ENCODE results near the gene TSPAN14.

The TSPAN14 gene, protein sequence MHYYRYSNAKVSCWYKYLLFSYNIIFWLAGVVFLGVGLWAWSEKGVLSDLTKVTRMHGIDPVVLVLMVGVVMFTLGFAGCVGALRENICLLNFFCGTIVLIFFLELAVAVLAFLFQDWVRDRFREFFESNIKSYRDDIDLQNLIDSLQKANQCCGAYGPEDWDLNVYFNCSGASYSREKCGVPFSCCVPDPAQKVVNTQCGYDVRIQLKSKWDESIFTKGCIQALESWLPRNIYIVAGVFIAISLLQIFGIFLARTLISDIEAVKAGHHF

DNA sequence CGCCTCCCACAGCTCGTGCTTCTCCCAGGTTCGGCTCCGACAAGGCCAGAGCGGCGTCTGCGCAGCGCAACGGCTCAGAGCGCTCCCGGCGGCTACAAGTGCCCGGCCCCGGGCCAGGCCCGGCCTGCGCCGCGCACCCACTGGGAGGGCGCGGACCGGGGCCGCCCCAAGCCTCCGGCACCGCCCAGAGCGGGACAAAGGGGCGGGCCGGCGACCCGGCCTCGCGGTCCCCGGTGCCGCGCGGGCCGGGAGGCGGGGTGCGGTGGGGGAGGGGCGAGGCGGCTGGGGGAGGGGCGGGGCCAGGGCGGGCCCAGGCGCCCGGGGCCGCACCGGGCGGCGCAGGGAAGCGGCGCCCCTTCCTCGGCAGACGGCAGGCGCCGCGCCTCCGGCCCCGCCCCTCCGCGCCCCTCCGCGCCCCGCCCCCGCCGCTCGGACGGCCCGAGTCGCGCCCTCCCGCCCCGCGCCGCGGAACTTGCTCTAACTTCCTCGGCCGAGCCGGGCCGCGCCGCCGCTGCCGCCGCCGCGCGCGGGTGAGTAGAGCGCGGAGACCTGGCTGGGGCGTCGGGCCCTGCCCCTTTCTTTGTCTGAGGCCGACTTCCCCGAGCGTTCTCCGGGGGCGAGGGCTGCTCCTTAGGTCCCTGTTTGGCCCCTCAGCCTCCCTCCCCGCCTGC lies at the start of gene TSPAN14:
Gene TSPAN14, plus strand, starts transcription at position 469 of the 671 bp plus-strand sequence. CDS start 34,924 bp downstream, outside the sequence.
- peak within 1 kb of the TSS; percentile 88 for H3K9ac ChIP-seq (ENCODE audit: low read length)
- no peak within 1 kb of the TSS for H2AFZ ChIP-seq (ENCODE audit: low read length)
- H3K79me2 ChIP-seq (ENCODE audit: insufficient read depth, low read length) = peaks cover 35% of the 10 kb centered on the region
- TF ChIP-seq, protein P1, sequence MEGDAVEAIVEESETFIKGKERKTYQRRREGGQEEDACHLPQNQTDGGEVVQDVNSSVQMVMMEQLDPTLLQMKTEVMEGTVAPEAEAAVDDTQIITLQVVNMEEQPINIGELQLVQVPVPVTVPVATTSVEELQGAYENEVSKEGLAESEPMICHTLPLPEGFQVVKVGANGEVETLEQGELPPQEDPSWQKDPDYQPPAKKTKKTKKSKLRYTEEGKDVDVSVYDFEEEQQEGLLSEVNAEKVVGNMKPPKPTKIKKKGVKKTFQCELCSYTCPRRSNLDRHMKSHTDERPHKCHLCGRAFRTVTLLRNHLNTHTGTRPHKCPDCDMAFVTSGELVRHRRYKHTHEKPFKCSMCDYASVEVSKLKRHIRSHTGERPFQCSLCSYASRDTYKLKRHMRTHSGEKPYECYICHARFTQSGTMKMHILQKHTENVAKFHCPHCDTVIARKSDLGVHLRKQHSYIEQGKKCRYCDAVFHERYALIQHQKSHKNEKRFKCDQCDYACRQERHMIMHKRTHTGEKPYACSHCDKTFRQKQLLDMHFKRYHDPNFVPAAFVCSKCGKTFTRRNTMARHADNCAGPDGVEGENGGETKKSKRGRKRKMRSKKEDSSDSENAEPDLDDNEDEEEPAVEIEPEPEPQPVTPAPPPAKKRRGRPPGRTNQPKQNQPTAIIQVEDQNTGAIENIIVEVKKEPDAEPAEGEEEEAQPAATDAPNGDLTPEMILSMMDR (IDR thresholded peaks at IDR 0.05; ENCODE audit: low read length) = no peak
- no peak for TF ChIP-seq EZH2 (IDR thresholded peaks at IDR 0.05; ENCODE audit: borderline replicate concordance, low read length)
- H3K4me2 ChIP-seq (ENCODE audit: low read length) = peak within 1 kb of the TSS; percentile 97
- H3K27me3 ChIP-seq (ENCODE audit: insufficient read depth, low read length) = peaks cover 3% of the 10 kb centered on the region; the same call in 1 of the 2 replicates
- H4K20me1 ChIP-seq (ENCODE audit: insufficient read depth, low read length) = no peaks in the 10 kb centered on the region
- no peaks in the 10 kb centered on the region for H3K9me3 ChIP-seq (ENCODE audit: low read length)
- H3K36me3 ChIP-seq (ENCODE audit: insufficient read depth, low read length) = no peaks in the 10 kb centered on the region; the same call in 1 of the 2 replicates
- H3K27ac ChIP-seq (ENCODE audit: low read depth, low read length, poor library complexity, severe bottlenecking) = peak within 1 kb of the TSS; percentile 30
- H3K9me2 ChIP-seq (ENCODE audit: low read depth, low read length) = no peaks in the 10 kb centered on the region
- peaks cover 38% of the 10 kb centered on the region for H3K4me1 ChIP-seq (ENCODE audit: insufficient read depth, low read length, severe bottlenecking)
- H3F3A ChIP-seq (ENCODE audit: insufficient read depth, low read length) = no peaks in the 10 kb centered on the region; the same call in 1 of the 2 replicates
- peak within 1 kb of the TSS; percentile 98 for H3K4me3 ChIP-seq (ENCODE audit: low read depth, low read length, poor library complexity, severe bottlenecking)

DNA sequence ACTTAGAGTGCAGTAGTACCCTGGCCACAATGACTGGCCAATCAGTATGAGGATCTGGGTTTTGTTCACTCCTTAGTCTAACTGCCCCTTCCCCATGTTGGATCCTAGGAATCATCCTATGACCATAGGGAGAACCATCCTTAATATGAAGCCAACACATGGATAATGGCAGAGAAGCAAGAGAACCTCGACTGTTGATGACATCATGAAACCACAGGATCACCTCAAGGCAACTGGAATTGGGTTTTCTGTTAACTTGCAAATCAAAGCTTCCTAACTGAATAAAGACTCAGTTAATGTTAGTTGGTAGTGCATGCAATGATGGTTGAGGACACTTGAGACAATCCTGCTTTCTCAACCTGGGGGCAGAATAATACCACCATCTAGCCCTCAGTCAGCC lies 49.1 kb upstream of the TSPAN14 start:
- no peaks in the 10 kb centered on the region for H3K9me3 ChIP-seq (ENCODE audit: low read length)
- H3K9me2 ChIP-seq (ENCODE audit: low read depth, low read length) = no peaks in the 10 kb centered on the region
- H3K36me3 ChIP-seq (ENCODE audit: insufficient read depth, low read length) = no peaks in the 10 kb centered on the region
- H3K27me3 ChIP-seq (ENCODE audit: insufficient read depth, low read length) = no peaks in the 10 kb centered on the region; the same call in 1 of the 2 replicates
- no peak overlapping the region for H3K4me3 ChIP-seq (ENCODE audit: low read depth, low read length, poor library complexity, severe bottlenecking)
- no peaks in the 10 kb centered on the region for H4K20me1 ChIP-seq (ENCODE audit: insufficient read depth, low read length)
- peaks cover 20% of the 10 kb centered on the region for H3K4me1 ChIP-seq (ENCODE audit: insufficient read depth, low read length, severe bottlenecking)
- H3F3A ChIP-seq (ENCODE audit: insufficient read depth, low read length) = no peaks in the 10 kb centered on the region
- no peak overlapping the region for H2AFZ ChIP-seq (ENCODE audit: low read length)
- no peak overlapping the region for H3K4me2 ChIP-seq (ENCODE audit: low read length)
- H3K27ac ChIP-seq (ENCODE audit: low read depth, low read length, poor library complexity, severe bottlenecking) = no peak overlapping the region
- no peak overlapping the region for H3K9ac ChIP-seq (ENCODE audit: low read length)
- TF ChIP-seq EZH2 (IDR thresholded peaks at IDR 0.05; ENCODE audit: borderline replicate concordance, low read length) = no peak
- TF ChIP-seq, protein P1 (IDR thresholded peaks at IDR 0.05; ENCODE audit: low read length) = no peak
- H3K79me2 ChIP-seq (ENCODE audit: insufficient read depth, low read length) = no peaks in the 10 kb centered on the region

DNA sequence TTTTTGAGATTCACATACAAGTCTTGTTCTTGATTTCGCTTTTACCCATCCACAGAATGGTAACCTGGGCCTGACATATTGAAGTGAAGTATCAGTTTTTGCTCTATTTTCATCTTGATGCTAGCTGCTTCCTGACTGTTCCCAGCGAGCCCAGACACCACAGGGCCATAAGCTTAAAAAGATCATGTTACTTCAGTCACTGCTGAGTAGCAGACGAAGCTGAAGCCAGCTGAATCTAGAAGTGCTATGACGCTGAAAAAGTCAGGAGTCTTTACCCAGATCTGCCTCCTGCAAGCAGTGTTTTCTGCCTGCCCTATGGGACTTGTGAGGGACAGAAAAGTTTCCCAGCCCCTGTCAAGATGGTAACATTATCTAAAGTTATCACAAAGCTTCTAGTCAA lies 48.5 kb upstream of the TSPAN14 start:
- no peak overlapping the region for H3K27ac ChIP-seq (ENCODE audit: low read depth, low read length, poor library complexity, severe bottlenecking)
- TF ChIP-seq, protein P1 (IDR thresholded peaks at IDR 0.05; ENCODE audit: low read length) = no peak
- no peak for TF ChIP-seq EZH2 (IDR thresholded peaks at IDR 0.05; ENCODE audit: borderline replicate concordance, low read length)

More for the DNA sequence above, 48.5 kb upstream of the TSPAN14 start:
- Histone ChIP-seq H3F3A (ENCODE audit: insufficient read depth, low read length) (no peaks in the 10 kb centered on the region), H3K79me2 (ENCODE audit: insufficient read depth, low read length) (no peaks in the 10 kb centered on the region), H4K20me1 (ENCODE audit: insufficient read depth, low read length) (no peaks in the 10 kb centered on the region), H2AFZ (ENCODE audit: low read length) (no peak overlapping the region), H3K9me2 (ENCODE audit: low read depth, low read length) (no peaks in the 10 kb centered on the region), H3K9me3 (ENCODE audit: low read length) (no peaks in the 10 kb centered on the region), H3K4me3 (ENCODE audit: low read depth, low read length, poor library complexity, severe bottlenecking) (no peak overlapping the region), H3K9ac (ENCODE audit: low read length) (no peak overlapping the region), H3K27me3 (ENCODE audit: insufficient read depth, low read length) (no peaks in the 10 kb centered on the region), H3K36me3 (ENCODE audit: insufficient read depth, low read length) (no peaks in the 10 kb centered on the region), H3K4me2 (ENCODE audit: low read length) (no peak overlapping the region), H3K4me1 (ENCODE audit: insufficient read depth, low read length, severe bottlenecking) (peaks cover 20% of the 10 kb centered on the region)

Data from OCI-LY1 (cell line).